IMR-90 (cell line): Measurements from ENCODE around the gene ISOC1. TPM values are rescaled to one million over a fixed set of nuclear protein-coding genes. Genes with fewer than 3 reads are reported as not detected.
A peak's percentile ranks its signal among the peaks of the same experiment; 100 is the strongest.

Experiments
- ATAC-seq: fragments of 200-7000 bp; cut with Tn5 transposase; 2 replicates; pipeline ENCODE4 v1.9.1; 2020; ENCODE audit warnings: low read depth, mild to moderate bottlenecking, moderate library complexity
- BruUV-seq: library from RNA; stranded (reverse); fragments of 400-500 nt; replicated peaks from 2 replicates; lab custom pipeline; 2021; lab: Mats Ljungman, UMichigan
- CTCF ChIA-PET: fragments of 300-600 bp; formaldehyde crosslinking; extraction: SDS; loops from one replicate; lab custom pipeline; 2021; ENCODE audit warnings: antibody characterized with exemption; lab: Yijun Ruan, JAX
- POLR2A ChIA-PET: fragments of 300-600 bp; sonication (Branson Sonifier 250); formaldehyde crosslinking; loops from one replicate; lab custom pipeline; 2022; ENCODE audit warnings: antibody characterized with exemption; ENCODE audit not compliant: unreplicated experiment; lab: Charles Lee
- DNase-seq: peaks from one replicate; pipeline ENCODE4 v3.0.0; 2013
- H2AFZ ChIP-seq: replicated peaks from 2 replicates; pipeline ENCODE3; 2013; ENCODE audit warnings: low read length, mild to moderate bottlenecking; ENCODE audit not compliant: poor library complexity
- H2AK5ac ChIP-seq: 2 replicates; pipeline ENCODE4 v1.6.1; 2013; ENCODE audit warnings: low read depth, low read length, inconsistent platforms
- H2AK9ac ChIP-seq: replicated peaks from 2 replicates; pipeline ENCODE3; 2013; ENCODE audit warnings: mild to moderate bottlenecking, low read depth, low read length, moderate library complexity; ENCODE audit not compliant: poor library complexity
- H2BK120ac ChIP-seq: 2 replicates; pipeline ENCODE4 v1.6.1; 2013; ENCODE audit warnings: low read depth, low read length, inconsistent platforms
- H2BK15ac ChIP-seq: 3 replicates; pipeline ENCODE4 v1.6.1; 2013; ENCODE audit warnings: low read depth, low read length, inconsistent platforms
- H2BK20ac ChIP-seq: 2 replicates; pipeline ENCODE4 v1.6.1; 2013; ENCODE audit warnings: low read depth, mild to moderate bottlenecking, inconsistent platforms, low read length, moderate library complexity
- H2BK5ac ChIP-seq: 2 replicates; pipeline ENCODE4 v1.6.1; 2013; ENCODE audit warnings: mild to moderate bottlenecking, low read depth, low read length, inconsistent platforms; ENCODE audit not compliant: poor library complexity, severe bottlenecking
- H3K14ac ChIP-seq: replicated peaks from 2 replicates; pipeline ENCODE4 v1.6.1; 2013; ENCODE audit warnings: low read depth, low read length, inconsistent platforms
- H3K18ac ChIP-seq: 2 replicates; pipeline ENCODE4 v1.6.1; 2013; ENCODE audit warnings: low read depth, low read length, control low read depth
- H3K23ac ChIP-seq: 2 replicates; pipeline ENCODE4 v1.6.1; 2013; ENCODE audit warnings: low read depth, low read length, inconsistent platforms
- H3K27ac ChIP-seq: 2 replicates; pipeline ENCODE4 v1.5.1; 2013; ENCODE audit warnings: mild to moderate bottlenecking, control low read depth, low read length; ENCODE audit not compliant: insufficient read depth
- H3K27me3 ChIP-seq: 2 replicates; pipeline ENCODE4 v1.6.1; 2013; ENCODE audit warnings: low read length; ENCODE audit not compliant: control insufficient read depth, insufficient read depth
- H3K36me3 ChIP-seq: 2 replicates; pipeline ENCODE4 v1.6.1; 2013; ENCODE audit warnings: low read length, mixed read lengths; ENCODE audit not compliant: control insufficient read depth, insufficient read depth
- H3K4ac ChIP-seq: 2 replicates; pipeline ENCODE4 v1.6.1; 2013; ENCODE audit warnings: low read depth, low read length, inconsistent platforms
- H3K4me1 ChIP-seq: 2 replicates; pipeline ENCODE4 v1.6.1; 2013; ENCODE audit warnings: low read length, mixed read lengths; ENCODE audit not compliant: control insufficient read depth, insufficient read depth
- H3K4me2 ChIP-seq: 2 replicates; pipeline ENCODE4 v1.6.1; 2013; ENCODE audit warnings: low read depth, mild to moderate bottlenecking, control low read depth, low read length, moderate library complexity
- H3K4me3 ChIP-seq: 2 replicates; pipeline ENCODE4 v1.5.1; 2013; ENCODE audit warnings: low read depth, mild to moderate bottlenecking, control low read depth, low read length, moderate library complexity; ENCODE audit not compliant: insufficient read depth
- H3K56ac ChIP-seq: 2 replicates; pipeline ENCODE4 v1.6.1; 2013; ENCODE audit warnings: low read length, inconsistent platforms; ENCODE audit not compliant: insufficient read depth; ENCODE audit errors: extremely low read depth
- H3K79me1 ChIP-seq, 2 experiments: 2 replicates each; pipeline ENCODE4 v1.6.1; 2013; ENCODE audit warnings: low read length in 2 of 2, inconsistent platforms in 1 of 2, low read depth in 1 of 2
- H3K9ac ChIP-seq: 2 replicates; pipeline ENCODE4 v1.6.1; 2013; ENCODE audit warnings: low read depth, low read length, control low read depth
- H3K9me1 ChIP-seq: 2 replicates; pipeline ENCODE4 v1.6.1; 2013; ENCODE audit warnings: low read length, inconsistent platforms; ENCODE audit not compliant: insufficient read depth
- H3K9me3 ChIP-seq: 2 replicates; pipeline ENCODE4 v1.6.1; 2013; ENCODE audit warnings: low read length; ENCODE audit not compliant: control insufficient read depth, insufficient read depth
- H4K20me1 ChIP-seq: 2 replicates; pipeline ENCODE4 v1.6.1; 2013; ENCODE audit warnings: low read length, inconsistent platforms; ENCODE audit not compliant: insufficient read depth
- H4K5ac ChIP-seq: 2 replicates; pipeline ENCODE4 v1.6.1; 2013; ENCODE audit warnings: mild to moderate bottlenecking, low read depth, low read length, control low read depth
- H4K8ac ChIP-seq, 2 experiments: 2 replicates each; pipeline ENCODE4 v1.6.1; 2013; ENCODE audit warnings: low read depth in 2 of 2, low read length in 2 of 2, control low read depth in 1 of 2, inconsistent platforms in 1 of 2
- H4K91ac ChIP-seq: 2 replicates; pipeline ENCODE4 v1.6.1; 2013; ENCODE audit warnings: low read depth, low read length, inconsistent platforms; ENCODE audit not compliant: insufficient read depth
- CEBPB ChIP-seq: IDR thresholded peaks from 2 replicates; pipeline ENCODE4 v1.6.1; 2012; ENCODE audit warnings: low read depth, low read length, improper control_type of control experiment
- CHD1 ChIP-seq: IDR thresholded peaks from 2 replicates; pipeline ENCODE4 v1.6.1; 2012; ENCODE audit warnings: low read depth, low read length, improper control_type of control experiment
- CTCF ChIP-seq: conservative IDR thresholded peaks from 2 replicates; pipeline ENCODE4 v1.5.1; 2012; ENCODE audit warnings: mild to moderate bottlenecking, low read depth, low read length, improper control_type of control experiment
- FOS ChIP-seq: fragments of 150-350 bp; IDR thresholded peaks from 2 replicates; pipeline ENCODE4 v1.6.1; 2016; ENCODE audit warnings: low read depth, low read length
- MAFK ChIP-seq: IDR thresholded peaks from 2 replicates; pipeline ENCODE4 v1.6.1; 2012; ENCODE audit warnings: low read depth, low read length, improper control_type of control experiment
- MAZ ChIP-seq: IDR thresholded peaks from 2 replicates; pipeline ENCODE4 v1.6.1; 2012; ENCODE audit warnings: low read depth, mild to moderate bottlenecking, low read length, improper control_type of control experiment, moderate library complexity, borderline replicate concordance
- MXI1 ChIP-seq: IDR thresholded peaks from 2 replicates; pipeline ENCODE4 v1.6.1; 2012; ENCODE audit warnings: low read depth, mild to moderate bottlenecking, low read length, moderate library complexity, borderline replicate concordance
- NFE2L2 ChIP-seq: fragments of 150-350 bp; IDR thresholded peaks from 2 replicates; pipeline ENCODE4 v1.6.1; 2016; ENCODE audit warnings: low read depth, mild to moderate bottlenecking, low read length
- POLR2A ChIP-seq: IDR thresholded peaks from 2 replicates; pipeline ENCODE4 v1.6.1; 2012; ENCODE audit warnings: mild to moderate bottlenecking, low read depth, low read length
- RAD21 ChIP-seq: IDR thresholded peaks from 2 replicates; pipeline ENCODE4 v1.6.1; 2012; ENCODE audit warnings: low read length, improper control_type of control experiment
- RCOR1 ChIP-seq: IDR thresholded peaks from 2 replicates; pipeline ENCODE4 v1.6.1; 2012; ENCODE audit warnings: mild to moderate bottlenecking, low read length, improper control_type of control experiment; ENCODE audit not compliant: insufficient replicate concordance
- RFX5 ChIP-seq: IDR thresholded peaks from 2 replicates; pipeline ENCODE4 v1.8.0; 2012; ENCODE audit warnings: low read depth, mild to moderate bottlenecking, low read length, moderate library complexity
- SMC3 ChIP-seq: fragments of 150-350 bp; IDR thresholded peaks from 2 replicates; pipeline ENCODE4 v1.6.1; 2016; ENCODE audit warnings: low read depth, mild to moderate bottlenecking, antibody characterized with exemption, low read length, moderate library complexity
- USF2 ChIP-seq: fragments of 150-350 bp; IDR thresholded peaks from 2 replicates; pipeline ENCODE4 v1.6.1; 2017; ENCODE audit warnings: mild to moderate bottlenecking, antibody characterized with exemption, low read length, low read depth
- dilution Hi-C: fragments of 300-500 bp; cut with HindIII; formaldehyde crosslinking; loops from one replicate; pipeline ENCODE4 v1.14.3; 2018; ENCODE audit warnings: low sequenced_read_pairs; ENCODE audit not compliant: unreplicated experiment
- in situ Hi-C: fragments of 300-500 bp; cut with MboI; formaldehyde crosslinking; loops from 3 replicates; pipeline ENCODE4 v1.14.3; 2019; ENCODE audit warnings: low sequenced_read_pairs, inconsistent platforms, mixed read lengths
- intact Hi-C: fragments of 100-400 bp; cut with micrococcal nuclease; formaldehyde crosslinking; loops from 2 replicates; pipeline ENCODE4 v1.10.0; 2022
- polyA plus RNA-seq, 3 experiments: library from polyadenylated mRNA; depleted of rRNA; stranded (reverse); fragments of >200 nt; gene quantifications; 2 replicates each; pipeline ENCODE4 v1.2.3, GENCODE V29; 2012; ENCODE audit warnings: low replicate concordance in 1 of 3
- total RNA-seq: library from RNA; depleted of rRNA; stranded (reverse); fragments of >200 nt; gene quantifications from 2 replicates; pipeline ENCODE4 v1.2.3, GENCODE V29; 2012

ISOC1 gene
- total and polyA plus RNA-seq, 2 of the 4 experiments (the other 2 are of a cell fraction): 10.8 to 11.6 TPM

- Histone ChIP-seq H3K27ac (no peak overlapping the region), H4K5ac (no peak overlapping the region), H3K18ac (no peak overlapping the region), H2AK9ac (no peak overlapping the region), H3K4ac (no peak overlapping the region), H3K14ac (no peak overlapping the region), H3K4me1 (no peaks in the 10 kb centered on the region), H3K56ac (no peak overlapping the region), H3K9me3 (no peaks in the 10 kb centered on the region), H3K27me3 (no peaks in the 10 kb centered on the region), H3K4me3 (no peak overlapping the region), H3K9me1 (no peaks in the 10 kb centered on the region), H3K4me2 (no peak overlapping the region), H3K79me1 (no peaks in the 10 kb centered on the region), H2BK15ac (no peak overlapping the region), H2AK5ac (no peak overlapping the region), H2BK20ac (no peak overlapping the region), H2AFZ (no peak overlapping the region), H3K36me3 (no peaks in the 10 kb centered on the region), H4K8ac (no peak overlapping the region), H3K9ac (no peak overlapping the region), H4K91ac (no peak overlapping the region), H3K23ac (no peak overlapping the region), H4K20me1 (no peaks in the 10 kb centered on the region), H2BK120ac (no peak overlapping the region), H2BK5ac (no peak overlapping the region)
- BruUV-seq: no TSS peak
- TF ChIP-seq SMC3 (no peak), MAZ (no peak), CTCF (no peak), MXI1 (no peak), RFX5 (no peak), CHD1 (no peak), NFE2L2 (no peak), USF2 (no peak), FOS (no peak), MAFK (no peak), CEBPB (no peak), POLR2A (no peak), RCOR1 (no peak), RAD21 (no peak)
- ChIA-PET CTCF (interaction anchor here (1.2 to 1.6 kb wide), 2 partner anchors 11 to 213 kb away, joined by 4 read pairs; no protein-coding TSS in a partner anchor), POLR2A (no interaction called here)
- intact Hi-C loops: no loop called here
- DNase-seq (peak; percentile 15), ATAC-seq (no peak)
- dilution Hi-C loops: no loop called here
- in situ Hi-C loops: no loop called here
These were observed 23.9 kb downstream of the ISOC1 start for GRCh38 chr5:129118405-129118804.
